ENCODE data around the gene STAT1. TPM values are rescaled to one million over a fixed set of nuclear protein-coding genes. Genes with fewer than 3 reads are reported as not detected.

Gene STAT1
- total RNA-seq, 1 experiment from 2014 or later, result 60.7 TPM

DNA sequence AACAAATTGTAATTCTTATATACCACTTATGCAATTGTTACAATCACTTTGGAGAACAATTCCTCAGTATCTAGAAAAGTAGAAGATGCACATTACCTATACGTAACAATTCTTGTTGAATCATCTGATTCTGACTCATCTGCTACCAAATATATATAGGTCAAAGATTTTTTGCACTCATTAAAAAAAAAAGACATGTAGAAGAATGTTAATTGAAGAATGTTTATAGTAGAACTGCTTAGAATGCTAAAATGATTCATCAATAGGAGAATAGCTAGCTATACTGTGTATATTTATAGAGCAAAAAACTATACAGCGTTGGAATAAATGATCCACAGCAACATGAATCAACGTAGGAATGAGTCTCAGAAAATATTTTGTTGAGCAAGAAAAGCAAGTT is 29.5 kb upstream of the STAT1 start:
- Histone ChIP-seq H3K4me2 (ENCODE audit: low read length) (no peak overlapping the region), H3K4me3 (replicated peaks in 1 of 2; ENCODE audit: low read depth in 1 of 2, low read length in 2 of 2) (no peak overlapping the region), H3K9me2 (ENCODE audit: insufficient read depth) (no peaks in the 10 kb centered on the region), H3K36me3 (ENCODE audit: control insufficient read depth in 1 of 2, insufficient read depth in 2 of 2, low read length in 2 of 2) (no peaks in the 10 kb centered on the region), H3K9ac (ENCODE audit: low read length) (no peak overlapping the region), H3K9me3 (ENCODE audit: control insufficient read depth in 1 of 2, insufficient read depth in 1 of 2, low read depth in 1 of 2, low read length in 2 of 2) (peaks cover 0 to 7% of the 10 kb centered on the region in 2 experiments; a peak in 1 of 4 replicates), H4K20me1 (ENCODE audit: insufficient read depth) (no peaks in the 10 kb centered on the region), H2AFZ (ENCODE audit: low read depth, low read length, poor library complexity, severe bottlenecking) (no peak overlapping the region), H3K4me1 (ENCODE audit: control insufficient read depth in 1 of 2, insufficient read depth in 2 of 2, low read length in 2 of 2) (peaks cover 12 to 20% of the 10 kb centered on the region in 2 experiments), H3K27me3 (ENCODE audit: insufficient read depth, low read length) (no peaks in the 10 kb centered on the region), H3K79me2 (ENCODE audit: insufficient read depth, low read length) (no peaks in the 10 kb centered on the region), H3K27ac (ENCODE audit: low read depth, low read length) (no peak overlapping the region)
- ChIA-PET POLR2A (no interaction called here), CTCF (interaction anchor here (1.0 kb wide), 1 partner anchor 9 kb away, joined by 3 read pairs; no protein-coding TSS in a partner anchor), RAD21 (ENCODE audit: low non-redundant PET in 1 of 2, low total read pairs in 2 of 2, uncharacterized antibody in 2 of 2, unreplicated experiment in 2 of 2) (no interaction called here)
- DNase-seq (ENCODE audit: low read depth, low spot score) (no peak), ATAC-seq (no peak)
- no peak for TF ChIP-seq ZNF274 (IDR thresholded peaks at IDR 0.05; ENCODE audit: low read depth, low read length)
- TF ChIP-seq, protein P1, sequence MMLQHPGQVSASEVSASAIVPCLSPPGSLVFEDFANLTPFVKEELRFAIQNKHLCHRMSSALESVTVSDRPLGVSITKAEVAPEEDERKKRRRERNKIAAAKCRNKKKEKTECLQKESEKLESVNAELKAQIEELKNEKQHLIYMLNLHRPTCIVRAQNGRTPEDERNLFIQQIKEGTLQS (IDR thresholded peaks at IDR 0.05), result no peak
- TF ChIP-seq FOSL1 (IDR thresholded peaks at IDR 0.05; ENCODE audit: low read depth), result no peak
- no peak for TF ChIP-seq ELF1 (IDR thresholded peaks at IDR 0.05; ENCODE audit: borderline replicate concordance, low read depth)
- no peak for TF ChIP-seq ZFX (IDR thresholded peaks at IDR 0.05)
- TF ChIP-seq JUND (IDR thresholded peaks at IDR 0.05), result no peak
- TF ChIP-seq MAX (IDR thresholded peaks at IDR 0.05), result no peak
- no peak for TF ChIP-seq TCF7L2 (IDR thresholded peaks at IDR 0.05; ENCODE audit: borderline replicate concordance, extremely low read depth, insufficient read depth, insufficient read length)
- TF ChIP-seq SP1 (IDR thresholded peaks at IDR 0.05; ENCODE audit: low read depth), result no peak
- TF ChIP-seq EGR1 (IDR thresholded peaks at IDR 0.05; ENCODE audit: low read depth), result no peak
- no peak for TF ChIP-seq EZH2 (IDR thresholded peaks at IDR 0.05)
- no peak for TF ChIP-seq EZH2phosphoT487 (IDR thresholded peaks at IDR 0.05; ENCODE audit: borderline replicate concordance)
- TF ChIP-seq, protein P2, sequence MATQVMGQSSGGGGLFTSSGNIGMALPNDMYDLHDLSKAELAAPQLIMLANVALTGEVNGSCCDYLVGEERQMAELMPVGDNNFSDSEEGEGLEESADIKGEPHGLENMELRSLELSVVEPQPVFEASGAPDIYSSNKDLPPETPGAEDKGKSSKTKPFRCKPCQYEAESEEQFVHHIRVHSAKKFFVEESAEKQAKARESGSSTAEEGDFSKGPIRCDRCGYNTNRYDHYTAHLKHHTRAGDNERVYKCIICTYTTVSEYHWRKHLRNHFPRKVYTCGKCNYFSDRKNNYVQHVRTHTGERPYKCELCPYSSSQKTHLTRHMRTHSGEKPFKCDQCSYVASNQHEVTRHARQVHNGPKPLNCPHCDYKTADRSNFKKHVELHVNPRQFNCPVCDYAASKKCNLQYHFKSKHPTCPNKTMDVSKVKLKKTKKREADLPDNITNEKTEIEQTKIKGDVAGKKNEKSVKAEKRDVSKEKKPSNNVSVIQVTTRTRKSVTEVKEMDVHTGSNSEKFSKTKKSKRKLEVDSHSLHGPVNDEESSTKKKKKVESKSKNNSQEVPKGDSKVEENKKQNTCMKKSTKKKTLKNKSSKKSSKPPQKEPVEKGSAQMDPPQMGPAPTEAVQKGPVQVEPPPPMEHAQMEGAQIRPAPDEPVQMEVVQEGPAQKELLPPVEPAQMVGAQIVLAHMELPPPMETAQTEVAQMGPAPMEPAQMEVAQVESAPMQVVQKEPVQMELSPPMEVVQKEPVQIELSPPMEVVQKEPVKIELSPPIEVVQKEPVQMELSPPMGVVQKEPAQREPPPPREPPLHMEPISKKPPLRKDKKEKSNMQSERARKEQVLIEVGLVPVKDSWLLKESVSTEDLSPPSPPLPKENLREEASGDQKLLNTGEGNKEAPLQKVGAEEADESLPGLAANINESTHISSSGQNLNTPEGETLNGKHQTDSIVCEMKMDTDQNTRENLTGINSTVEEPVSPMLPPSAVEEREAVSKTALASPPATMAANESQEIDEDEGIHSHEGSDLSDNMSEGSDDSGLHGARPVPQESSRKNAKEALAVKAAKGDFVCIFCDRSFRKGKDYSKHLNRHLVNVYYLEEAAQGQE (IDR thresholded peaks at IDR 0.05; ENCODE audit: low read depth), result no peak
- no peak for TF ChIP-seq RAD21 (IDR thresholded peaks at IDR 0.05; ENCODE audit: low read depth)
- TF ChIP-seq SRF (IDR thresholded peaks at IDR 0.05; ENCODE audit: low read depth), result no peak
- no peak for TF ChIP-seq CEBPB (IDR thresholded peaks at IDR 0.05; ENCODE audit: low read depth)
- TF ChIP-seq CBX3 (IDR thresholded peaks at IDR 0.05; ENCODE audit: low read depth), result no peak
- TF ChIP-seq, protein P3, sequence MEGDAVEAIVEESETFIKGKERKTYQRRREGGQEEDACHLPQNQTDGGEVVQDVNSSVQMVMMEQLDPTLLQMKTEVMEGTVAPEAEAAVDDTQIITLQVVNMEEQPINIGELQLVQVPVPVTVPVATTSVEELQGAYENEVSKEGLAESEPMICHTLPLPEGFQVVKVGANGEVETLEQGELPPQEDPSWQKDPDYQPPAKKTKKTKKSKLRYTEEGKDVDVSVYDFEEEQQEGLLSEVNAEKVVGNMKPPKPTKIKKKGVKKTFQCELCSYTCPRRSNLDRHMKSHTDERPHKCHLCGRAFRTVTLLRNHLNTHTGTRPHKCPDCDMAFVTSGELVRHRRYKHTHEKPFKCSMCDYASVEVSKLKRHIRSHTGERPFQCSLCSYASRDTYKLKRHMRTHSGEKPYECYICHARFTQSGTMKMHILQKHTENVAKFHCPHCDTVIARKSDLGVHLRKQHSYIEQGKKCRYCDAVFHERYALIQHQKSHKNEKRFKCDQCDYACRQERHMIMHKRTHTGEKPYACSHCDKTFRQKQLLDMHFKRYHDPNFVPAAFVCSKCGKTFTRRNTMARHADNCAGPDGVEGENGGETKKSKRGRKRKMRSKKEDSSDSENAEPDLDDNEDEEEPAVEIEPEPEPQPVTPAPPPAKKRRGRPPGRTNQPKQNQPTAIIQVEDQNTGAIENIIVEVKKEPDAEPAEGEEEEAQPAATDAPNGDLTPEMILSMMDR (IDR thresholded peaks at IDR 0.05 in 2 of 3, conservative IDR thresholded peaks at IDR 0.05 in 1 of 3; ENCODE audit: borderline replicate concordance in 1 of 3, insufficient read depth in 1 of 3, low read depth in 2 of 3, low read length in 2 of 3), result no peak
- TF ChIP-seq, protein P4, sequence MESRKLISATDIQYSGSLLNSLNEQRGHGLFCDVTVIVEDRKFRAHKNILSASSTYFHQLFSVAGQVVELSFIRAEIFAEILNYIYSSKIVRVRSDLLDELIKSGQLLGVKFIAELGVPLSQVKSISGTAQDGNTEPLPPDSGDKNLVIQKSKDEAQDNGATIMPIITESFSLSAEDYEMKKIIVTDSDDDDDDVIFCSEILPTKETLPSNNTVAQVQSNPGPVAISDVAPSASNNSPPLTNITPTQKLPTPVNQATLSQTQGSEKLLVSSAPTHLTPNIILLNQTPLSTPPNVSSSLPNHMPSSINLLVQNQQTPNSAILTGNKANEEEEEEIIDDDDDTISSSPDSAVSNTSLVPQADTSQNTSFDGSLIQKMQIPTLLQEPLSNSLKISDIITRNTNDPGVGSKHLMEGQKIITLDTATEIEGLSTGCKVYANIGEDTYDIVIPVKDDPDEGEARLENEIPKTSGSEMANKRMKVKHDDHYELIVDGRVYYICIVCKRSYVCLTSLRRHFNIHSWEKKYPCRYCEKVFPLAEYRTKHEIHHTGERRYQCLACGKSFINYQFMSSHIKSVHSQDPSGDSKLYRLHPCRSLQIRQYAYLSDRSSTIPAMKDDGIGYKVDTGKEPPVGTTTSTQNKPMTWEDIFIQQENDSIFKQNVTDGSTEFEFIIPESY (IDR thresholded peaks at IDR 0.05; ENCODE audit: extremely low read depth, insufficient replicate concordance, low read length), result no peak
- BruUV-seq (replicated peaks), result no TSS peak
- intact Hi-C loops (cut with micrococcal nuclease), result no loop called here

Data from HCT116 (cell line).